SKM-1 (cell line): ENCODE results near the gene CDKL5.
"Not testable (repeated sequence)": the region's sequence is repeated elsewhere in the genome, so short reads cannot be mapped to it uniquely, and the experiment has no call there.

Source experiments
- DNase-seq: peaks from one replicate; lab custom pipeline; 2025; ENCODE audit not compliant: unreplicated experiment; lab: John Stamatoyannopoulos, UW

The CDKL5 gene

GRCh38 chrX:18425199-18426003 lies at the start of gene CDKL5:
Gene CDKL5 (plus strand): TSS chrX:18425608. CDS start chrX:18507097, 81,489 bp downstream.
- peak; percentile 81 for DNase-seq

DNA sequence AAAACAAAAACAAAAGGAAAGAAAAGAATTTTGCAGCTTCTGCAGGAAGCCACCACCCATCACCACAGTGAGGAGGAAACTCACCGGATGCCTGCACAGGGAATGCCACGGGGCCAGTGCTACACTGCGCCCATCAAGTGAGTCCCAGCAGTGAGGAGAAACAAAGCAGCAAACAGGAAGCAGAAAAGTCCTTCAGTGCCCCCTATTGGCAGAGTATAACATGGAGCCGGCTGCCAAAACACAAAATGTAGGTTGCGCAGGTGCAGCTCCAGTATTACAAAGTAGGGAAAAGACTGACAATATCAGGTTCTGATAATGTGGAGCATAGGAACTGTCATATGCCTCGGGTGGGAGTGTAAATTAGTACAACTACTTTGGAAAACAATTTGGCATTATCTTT lies 47.6 kb upstream of the CDKL5 start:
- no peak for DNase-seq

DNA sequence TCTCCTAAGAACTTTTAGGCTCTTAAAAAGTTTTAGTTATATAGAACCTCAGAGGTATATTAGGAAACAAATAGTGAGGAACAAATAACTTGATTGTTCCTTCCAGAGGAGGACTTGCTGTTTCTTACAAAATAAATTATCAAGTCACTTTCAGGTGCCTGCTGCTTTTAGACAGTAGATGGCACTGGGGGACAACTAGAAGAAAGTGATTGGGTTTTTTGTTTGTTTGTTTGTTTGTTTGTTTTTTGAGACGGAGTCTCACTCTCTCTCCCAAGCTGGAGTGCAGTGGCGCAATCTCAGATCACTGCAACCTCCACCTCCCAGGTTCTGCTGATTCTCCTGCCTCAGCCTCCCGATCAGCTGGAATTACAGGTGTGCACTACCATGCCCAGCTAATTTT lies 35.4 kb upstream of the CDKL5 start:
- no peak for DNase-seq

DNA sequence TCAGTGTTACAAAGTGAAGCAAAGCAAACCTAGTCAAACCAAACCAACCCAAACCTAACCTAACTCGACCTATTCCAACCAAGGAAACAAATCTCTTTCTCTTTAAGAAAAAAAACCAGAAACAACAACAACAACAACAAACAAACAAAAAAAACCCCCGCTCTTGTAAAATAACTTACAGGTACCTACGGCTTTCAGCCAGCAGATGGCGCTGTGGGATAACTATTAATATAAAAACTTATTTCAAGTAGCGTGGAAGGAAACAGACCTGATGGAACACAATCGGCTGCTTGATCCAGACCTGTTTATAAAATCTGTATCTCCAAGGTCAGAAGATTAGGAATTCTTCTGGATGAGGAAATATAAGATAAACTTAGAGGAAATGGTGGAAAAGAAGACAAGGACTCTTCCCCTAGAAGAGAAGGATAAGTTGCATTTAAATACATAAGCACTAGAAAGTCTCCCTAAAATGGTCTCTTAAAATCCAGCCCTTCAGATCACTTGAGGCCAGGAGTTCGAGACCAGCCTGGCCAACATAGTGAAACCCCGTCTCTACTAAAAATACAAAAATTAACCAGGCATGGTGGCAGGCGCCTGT lies 34.4 kb upstream of the CDKL5 start:
- peak; percentile 21 for DNase-seq

DNA sequence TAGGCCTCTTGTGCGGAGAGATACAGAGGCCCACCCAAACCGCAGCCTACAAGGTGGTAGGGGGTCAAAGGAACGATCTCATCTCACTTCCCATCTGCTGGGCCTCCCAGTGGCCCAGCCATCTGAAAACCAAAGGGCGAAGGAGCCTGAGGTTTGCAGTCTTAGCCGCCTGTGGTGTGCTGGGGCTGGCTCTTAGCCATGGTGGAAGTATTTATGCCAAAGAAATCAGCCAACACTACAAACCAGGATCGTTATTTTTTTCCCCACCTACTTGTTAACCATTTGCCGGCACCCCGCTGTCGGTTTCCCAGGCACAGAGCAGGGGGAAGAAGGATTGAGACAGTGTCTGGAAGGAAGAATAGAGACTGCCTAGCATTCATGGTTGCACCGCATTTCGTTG lies 30.9 kb upstream of the CDKL5 start:
- DNase-seq = no peak

GRCh38 chrX:18401848-18402213 lies 23.6 kb upstream of the CDKL5 start:
- DNase-seq = no peak

DNA sequence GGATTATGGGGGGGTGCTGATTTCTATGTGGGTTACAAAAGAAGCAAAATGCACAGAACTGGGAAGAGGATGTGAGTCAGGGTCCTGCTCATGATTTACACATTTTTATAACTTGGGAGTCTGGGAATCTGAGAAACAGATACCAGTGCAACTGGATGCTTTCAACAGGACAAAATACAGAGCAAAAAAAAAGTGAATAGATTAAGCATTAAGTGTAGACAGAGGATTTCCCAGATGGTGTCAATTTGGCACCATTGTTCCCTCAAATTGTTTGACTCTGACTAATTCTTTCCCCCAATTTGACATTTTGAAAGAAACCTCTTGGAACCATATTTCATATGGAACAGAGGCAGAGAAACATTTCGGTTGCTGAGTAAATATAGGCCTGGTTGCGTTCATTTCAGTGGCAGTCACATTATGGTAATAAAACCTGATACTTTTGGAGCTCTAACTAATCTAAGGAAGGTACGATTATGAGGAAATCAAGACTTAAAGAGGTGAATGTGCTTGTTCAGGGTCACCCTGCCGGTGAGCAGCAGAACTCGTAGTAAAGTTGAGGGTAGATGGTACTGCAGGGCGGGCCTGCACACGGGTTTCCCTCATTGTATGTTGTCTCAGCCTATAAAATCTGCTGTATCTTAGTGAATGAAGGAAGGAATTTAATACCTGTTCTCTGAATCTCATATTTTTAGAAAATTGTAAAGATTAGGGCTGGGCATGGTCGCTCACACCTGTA lies 18.7 kb upstream of the CDKL5 start:
- DNase-seq = no peak

DNA sequence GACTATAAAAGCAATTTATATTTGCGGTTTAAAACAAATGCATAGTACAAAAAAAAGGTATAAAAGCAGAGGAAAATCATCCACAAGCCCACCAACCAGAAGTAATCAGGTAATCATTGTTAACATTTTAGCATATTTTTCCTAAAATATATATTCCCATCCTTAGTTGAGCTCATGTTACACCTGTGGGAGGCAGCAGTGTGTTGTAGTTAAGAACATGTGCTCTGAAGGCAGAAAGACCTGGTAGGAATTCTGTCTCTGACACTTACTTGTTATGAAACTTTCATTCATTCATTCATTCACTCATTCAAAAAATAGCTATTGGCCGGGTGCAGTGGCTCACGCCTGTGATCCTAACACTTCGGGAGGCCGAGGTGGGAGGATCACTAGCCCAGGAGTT lies 15.4 kb upstream of the CDKL5 start:
- no peak for DNase-seq

DNA sequence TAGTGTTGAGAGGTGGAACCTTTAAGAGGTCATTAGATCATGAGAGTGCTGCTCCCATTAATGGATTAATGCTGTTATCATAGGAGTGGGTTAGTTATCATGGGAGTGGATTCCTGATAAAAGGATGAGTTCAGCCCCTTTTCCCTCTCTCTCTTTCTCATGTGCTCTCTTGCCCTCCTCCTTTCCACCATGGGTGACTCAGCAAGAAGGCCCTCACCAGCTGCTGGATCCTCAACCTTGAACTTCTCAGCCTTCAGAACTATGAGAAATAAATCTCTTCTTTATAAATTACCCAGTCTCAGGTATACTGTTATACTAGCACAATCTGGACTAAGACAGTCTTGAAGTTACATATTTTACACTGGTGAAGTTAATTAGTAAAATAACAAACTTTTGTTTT lies 10.0 kb upstream of the CDKL5 start:
- no peak for DNase-seq

DNA sequence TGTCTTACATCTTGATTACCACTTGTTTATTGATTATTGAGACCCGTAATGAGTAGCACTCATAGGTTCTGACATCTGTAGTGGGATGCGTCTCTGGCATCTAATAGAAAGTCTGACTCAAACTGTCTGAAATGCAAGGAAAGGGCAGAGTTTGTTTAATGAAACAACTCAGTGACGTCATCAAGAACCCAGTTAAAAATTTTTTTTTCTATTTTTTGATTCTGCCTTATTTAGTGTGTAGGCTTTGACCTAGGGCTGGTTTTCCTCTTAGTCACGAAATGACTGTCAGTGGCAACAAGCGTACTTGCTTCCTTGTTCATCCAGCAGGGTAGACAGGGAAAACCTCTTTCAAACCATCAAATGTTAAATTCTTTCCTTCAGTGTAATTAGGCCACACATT lies 3.1 kb upstream of the CDKL5 start:
- DNase-seq = no peak

- no peak for DNase-seq
Observed at GRCh38 chrX:18422886-18423285, 2.5 kb upstream of the CDKL5 start.

DNA sequence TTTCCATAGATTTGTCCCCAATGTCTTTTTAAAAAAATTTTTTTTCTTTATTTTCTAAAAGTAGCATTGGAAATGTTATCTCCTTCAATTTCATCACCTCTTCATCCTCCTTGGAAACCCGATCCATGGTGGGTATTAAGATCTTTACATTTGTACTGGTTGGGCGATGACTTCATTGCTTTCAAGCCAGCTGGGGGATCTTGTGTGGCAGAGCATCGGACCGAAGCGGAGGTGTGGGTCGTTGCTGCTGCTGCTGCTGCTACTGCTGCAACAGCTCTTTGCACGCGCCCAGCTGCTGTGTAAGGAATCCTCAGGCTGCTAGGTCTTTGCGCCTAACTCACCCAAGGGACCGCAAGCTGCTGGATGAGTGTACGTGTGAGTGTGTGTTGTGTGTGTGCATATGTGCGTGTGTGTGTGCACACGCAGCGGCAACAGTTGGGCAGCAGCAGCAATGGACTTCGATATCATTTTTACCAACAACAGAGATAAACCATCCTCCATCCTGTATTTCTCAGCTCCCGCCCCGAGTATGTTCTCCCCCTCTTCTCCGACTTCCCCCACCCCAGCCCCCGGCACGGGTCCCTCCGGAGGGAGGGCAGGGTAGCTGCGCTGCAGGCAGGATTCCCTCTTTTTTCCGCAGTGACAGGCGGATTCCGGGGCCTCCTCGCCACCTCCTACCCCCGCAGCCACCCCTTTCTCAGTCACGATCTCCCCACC lies 768 bp upstream of the CDKL5 start:
- no peak for DNase-seq

DNA sequence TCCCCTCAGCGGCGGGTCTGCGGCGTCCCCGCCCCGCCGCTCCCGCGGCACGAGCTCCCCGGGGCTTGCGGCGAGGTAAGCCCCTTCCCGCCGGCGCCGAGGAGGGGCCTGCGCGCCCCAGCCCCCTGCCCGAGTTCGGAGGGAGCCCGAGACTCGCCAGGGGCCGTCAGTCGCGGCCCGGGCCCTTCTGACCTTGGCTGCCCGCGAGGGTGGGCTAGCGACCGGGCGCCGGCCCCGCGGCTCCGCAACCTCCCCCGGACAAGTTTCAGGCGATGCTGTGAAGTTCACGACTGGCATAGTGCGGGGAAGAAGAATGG lies 554 bp downstream of the CDKL5 start:
- DNase-seq = no peak

DNA sequence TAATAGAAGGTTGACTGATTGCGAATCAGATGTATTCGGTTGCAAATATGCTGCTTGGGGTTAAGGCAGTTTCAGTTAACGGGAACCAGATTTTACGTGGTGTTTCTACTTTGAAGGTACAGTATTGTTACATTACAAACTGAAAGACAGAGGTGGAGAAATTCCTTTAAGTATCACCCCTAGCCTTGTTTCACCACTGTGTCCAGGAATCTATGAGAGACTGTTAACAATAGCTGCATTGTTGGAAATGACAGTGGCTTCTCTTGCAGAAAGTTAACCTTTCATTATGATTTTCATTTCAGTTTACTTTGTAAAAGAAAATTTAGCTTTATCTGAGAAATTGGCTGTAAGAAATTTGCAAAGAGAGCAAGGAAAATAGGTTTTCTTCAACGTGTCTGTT lies 2.6 kb downstream of the CDKL5 start:
- no peak for DNase-seq

DNA sequence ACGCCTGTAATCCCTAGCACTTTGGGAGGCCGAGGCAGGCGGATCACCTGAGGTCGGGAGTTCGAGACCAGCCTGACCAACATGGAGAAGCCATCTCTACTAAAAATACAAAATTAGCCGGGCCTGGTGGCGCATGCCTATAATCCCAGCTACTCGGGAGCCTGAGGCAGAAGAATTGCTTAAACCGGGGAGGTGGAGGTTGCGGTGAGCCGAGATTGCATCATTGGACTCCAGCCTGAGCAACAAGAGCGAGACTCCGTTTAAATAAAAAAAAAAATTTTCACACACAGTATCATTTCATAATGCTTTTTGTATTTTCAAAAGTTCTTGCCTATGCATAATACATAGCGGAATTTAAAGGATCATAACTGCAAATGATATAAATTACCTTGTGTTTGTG lies 7.9 kb downstream of the CDKL5 start:
- not testable (repeated sequence) for DNase-seq

GRCh38 chrX:18434896-18435295 lies 9.5 kb downstream of the CDKL5 start:
- no peak for DNase-seq

DNA sequence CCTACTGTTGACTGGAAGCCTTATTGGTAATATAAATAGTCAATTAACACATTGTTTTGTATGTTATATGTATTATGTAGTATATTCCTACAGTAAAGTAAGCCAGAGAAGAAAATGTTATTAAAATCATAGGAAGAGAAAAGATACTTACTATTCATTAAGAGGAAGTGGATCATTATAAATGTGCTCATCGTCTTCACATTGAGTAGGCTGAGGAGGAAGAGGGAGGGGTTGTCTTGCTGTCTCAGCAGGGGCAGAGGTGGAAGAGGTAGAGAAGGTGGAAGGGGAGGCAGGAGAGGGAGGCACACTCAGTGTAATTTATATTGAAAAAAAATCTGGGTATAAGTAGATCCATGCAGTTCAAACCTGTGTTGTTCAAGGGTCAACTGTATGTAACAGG lies 10.6 kb downstream of the CDKL5 start:
- no peak for DNase-seq

GRCh38 chrX:18440835-18441234 lies 15.4 kb downstream of the CDKL5 start:
- DNase-seq = no peak

- DNase-seq = no peak
Observed at GRCh38 chrX:18441780-18442367, 16.5 kb downstream of the CDKL5 start.

DNA sequence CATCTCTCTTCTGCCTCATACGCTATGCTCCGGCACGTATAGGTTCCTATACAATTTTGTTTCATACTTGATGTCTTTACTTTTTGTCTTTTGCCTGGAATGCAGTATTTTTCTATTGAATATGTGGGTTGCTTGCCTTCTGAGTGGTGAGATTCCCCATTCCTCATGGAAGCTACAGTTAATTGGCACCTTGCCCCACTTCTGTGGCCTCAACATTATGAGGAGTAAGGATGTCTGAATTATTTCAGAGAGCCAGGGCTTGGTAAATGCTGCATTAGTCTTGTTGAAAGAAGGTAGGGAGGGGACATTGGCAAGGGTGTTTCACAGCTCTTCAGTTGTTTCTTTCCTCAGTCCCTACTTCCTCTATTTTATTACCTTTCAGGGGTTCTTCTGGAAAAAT lies 23.0 kb downstream of the CDKL5 start:
- DNase-seq = peak; percentile 8

DNA sequence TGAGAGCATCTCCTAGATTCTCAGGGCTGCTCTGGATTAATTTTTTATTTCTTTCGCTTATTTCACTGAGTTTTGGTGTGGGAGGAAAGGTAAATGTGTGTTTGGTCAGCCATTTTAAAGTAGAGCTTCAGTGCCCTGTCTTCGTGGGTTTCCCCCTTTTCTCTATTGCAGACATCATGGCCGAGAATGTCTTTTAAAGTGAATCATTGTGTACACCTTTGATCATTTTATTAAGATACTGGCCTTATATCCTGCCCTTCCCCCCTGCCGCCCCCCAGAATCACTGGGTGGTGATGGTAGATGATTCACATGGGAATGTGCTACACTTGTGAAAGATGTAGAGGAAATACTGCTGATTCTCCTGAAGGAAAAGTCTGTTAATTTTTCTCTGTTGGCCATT lies 23.8 kb downstream of the CDKL5 start:
- no peak for DNase-seq
